ENCODE data around the gene CLDN2.

- TF ChIP-seq POLR2A (IDR thresholded peaks at IDR 0.05) (no peak), CTCF (IDR thresholded peaks at IDR 0.05) (no peak)
Observed at GRCh38 chrX:106932492-106932923, 12.3 kb downstream of the CLDN2 start.
